H9 (cell line): ENCODE data around the gene IPPK. TPM values are rescaled to one million over a fixed set of nuclear protein-coding genes. Genes with fewer than 3 reads are reported as not detected.

Experiments used
- DNase-seq: peaks from one replicate; pipeline ENCODE4 v3.0.0-alpha.2; 2017
- H2AFZ ChIP-seq: one replicate; pipeline ENCODE4 v1.6.1; 2013; ENCODE audit warnings: mild to moderate bottlenecking, low read length, control low read depth, moderate library complexity
- H2AK5ac ChIP-seq: 2 replicates; pipeline ENCODE4 v1.6.1; 2013; ENCODE audit warnings: low read length, control low read depth, mixed read lengths; ENCODE audit not compliant: insufficient read length
- H2BK120ac ChIP-seq: one replicate; pipeline ENCODE4 v1.6.1; 2013; ENCODE audit warnings: low read depth, mild to moderate bottlenecking, low read length, control low read depth, inconsistent platforms; ENCODE audit not compliant: poor library complexity, severe bottlenecking
- H2BK12ac ChIP-seq: 2 replicates; pipeline ENCODE4 v1.6.1; 2013; ENCODE audit warnings: low read length, control low read depth, mixed read lengths, low read depth; ENCODE audit not compliant: insufficient read length
- H2BK15ac ChIP-seq: 2 replicates; pipeline ENCODE4 v1.6.1; 2013; ENCODE audit warnings: low read depth, low read length, control low read depth
- H2BK20ac ChIP-seq: one replicate; pipeline ENCODE4 v1.6.1; 2013; ENCODE audit warnings: low read depth, mild to moderate bottlenecking, low read length, control low read depth, inconsistent platforms; ENCODE audit not compliant: poor library complexity, severe bottlenecking
- H2BK5ac ChIP-seq: 2 replicates; pipeline ENCODE4 v1.6.1; 2013; ENCODE audit warnings: low read length, control low read depth, mixed read lengths; ENCODE audit not compliant: insufficient read length
- H3K14ac ChIP-seq: 2 replicates; pipeline ENCODE4 v1.6.1; 2013; ENCODE audit warnings: low read length, control low read depth; ENCODE audit not compliant: insufficient read depth
- H3K18ac ChIP-seq: 2 replicates; pipeline ENCODE4 v1.6.1; 2013; ENCODE audit warnings: low read depth, mild to moderate bottlenecking, mixed read lengths, low read length, control low read depth; ENCODE audit not compliant: insufficient read length
- H3K23ac ChIP-seq: 2 replicates; pipeline ENCODE4 v1.6.1; 2013; ENCODE audit warnings: low read length, control low read depth, mixed read lengths, low read depth; ENCODE audit not compliant: insufficient read length
- H3K23me2 ChIP-seq: 2 replicates; pipeline ENCODE4 v1.6.1; 2013; ENCODE audit warnings: low read depth, mild to moderate bottlenecking, mixed read lengths, low read length, control low read depth; ENCODE audit not compliant: insufficient read length, poor library complexity, severe bottlenecking
- H3K27ac ChIP-seq: 2 replicates; pipeline ENCODE4 v1.5.1; 2013; ENCODE audit warnings: low read length, control low read depth, mixed read lengths, low read depth; ENCODE audit not compliant: insufficient read length
- H3K27me3 ChIP-seq: 2 replicates; pipeline ENCODE4 v1.6.1; 2013; ENCODE audit warnings: low read length, control low read depth, inconsistent platforms; ENCODE audit not compliant: insufficient read depth
- H3K4ac ChIP-seq: 2 replicates; pipeline ENCODE4 v1.6.1; 2013; ENCODE audit warnings: low read depth, mild to moderate bottlenecking, control low read depth, inconsistent platforms, low read length, moderate library complexity
- H3K4me1 ChIP-seq: 2 replicates; pipeline ENCODE4 v1.6.1; 2013; ENCODE audit warnings: low read length, control low read depth, inconsistent platforms; ENCODE audit not compliant: insufficient read depth
- H3K4me2 ChIP-seq: 2 replicates; pipeline ENCODE4 v1.6.1; 2013; ENCODE audit warnings: low read length, control low read depth, mixed read lengths; ENCODE audit not compliant: insufficient read length, insufficient read depth
- H3K56ac ChIP-seq: 2 replicates; pipeline ENCODE4 v1.6.1; 2013; ENCODE audit warnings: low read depth, mild to moderate bottlenecking, mixed read lengths, low read length, control low read depth; ENCODE audit not compliant: insufficient read length
- H3K79me1 ChIP-seq: 2 replicates; pipeline ENCODE4 v1.6.1; 2013; ENCODE audit warnings: low read depth, mild to moderate bottlenecking, moderate library complexity, low read length, control low read depth, inconsistent platforms; ENCODE audit not compliant: insufficient read depth, poor library complexity, severe bottlenecking
- H3K79me2 ChIP-seq: 2 replicates; pipeline ENCODE4 v1.6.1; 2013; ENCODE audit warnings: low read length, control low read depth, inconsistent platforms; ENCODE audit not compliant: insufficient read depth
- H3K9ac ChIP-seq: 2 replicates; pipeline ENCODE4 v1.6.1; 2013; ENCODE audit warnings: low read length, control low read depth, mixed read lengths; ENCODE audit not compliant: insufficient read length; ENCODE audit errors: extremely low read depth
- H3K9me3 ChIP-seq: one replicate; pipeline ENCODE4 v1.6.1; 2013; ENCODE audit warnings: low read depth, low read length, inconsistent platforms; ENCODE audit not compliant: control insufficient read depth
- H3T11ph ChIP-seq: one replicate; pipeline ENCODE4 v1.6.1; 2013; ENCODE audit warnings: mild to moderate bottlenecking, low read length, control low read depth, inconsistent platforms
- H4K20me1 ChIP-seq: one replicate; pipeline ENCODE4 v1.6.1; 2013; ENCODE audit not compliant: control insufficient read depth, insufficient read length, insufficient read depth
- H4K5ac ChIP-seq: 2 replicates; pipeline ENCODE4 v1.6.1; 2013; ENCODE audit warnings: low read depth, mild to moderate bottlenecking, mixed read lengths, low read length, control low read depth; ENCODE audit not compliant: insufficient read length
- H4K8ac ChIP-seq: replicated peaks from 2 replicates; pipeline ENCODE4 v1.6.1; 2013; ENCODE audit warnings: low read length, control low read depth, mixed read lengths, low read depth; ENCODE audit not compliant: insufficient read length
- H4K91ac ChIP-seq: 2 replicates; pipeline ENCODE4 v1.6.1; 2013; ENCODE audit warnings: low read depth, mild to moderate bottlenecking, moderate library complexity, mixed read lengths, low read length, control low read depth; ENCODE audit not compliant: insufficient read length
- H3K27ac Mint-ChIP-seq, 3 experiments: 2 replicates in 2 of 3; 3 replicates in 1 of 3; pipeline ENCODE4 v1.8.0; 2020 to 2021; ENCODE audit warnings: mixed read lengths in 3 of 3, mild to moderate bottlenecking in 1 of 3, moderate library complexity in 1 of 3
- H3K27me3 Mint-ChIP-seq: 2 replicates; pipeline ENCODE4 v1.8.0; 2021; ENCODE audit warnings: low read depth, mild to moderate bottlenecking, moderate library complexity, mixed read lengths
- H3K36me3 Mint-ChIP-seq, 3 experiments: 2 replicates in 2 of 3; 3 replicates in 1 of 3; pipeline ENCODE4 v1.8.0; 2020 to 2021; ENCODE audit warnings: low read depth in 3 of 3, mixed read lengths in 3 of 3; ENCODE audit not compliant: insufficient read depth in 1 of 3
- H3K4me1 Mint-ChIP-seq, 2 experiments: 2 replicates each; pipeline ENCODE4 v1.8.0; 2020; ENCODE audit warnings: mixed read lengths in 2 of 2
- H3K4me3 Mint-ChIP-seq, 2 experiments: 2 replicates in 1 of 2; 3 replicates in 1 of 2; pipeline ENCODE4 v1.8.0; 2020 to 2021; ENCODE audit warnings: mild to moderate bottlenecking in 2 of 2, mixed read lengths in 2 of 2, moderate library complexity in 1 of 2
- H3K9me3 Mint-ChIP-seq, 2 experiments: 2 replicates in 1 of 2; 3 replicates in 1 of 2; pipeline ENCODE4 v1.8.0; 2020; ENCODE audit warnings: mild to moderate bottlenecking in 2 of 2, mixed read lengths in 2 of 2, moderate library complexity in 1 of 2
- CTCF ChIP-seq: fragments of 200-600 bp; sonication (generic); conservative IDR thresholded peaks from 3 replicates; pipeline ENCODE4 v1.8.0; 2021; ENCODE audit warnings: antibody characterized with exemption, mild to moderate bottlenecking
- WGBS: extraction: QIAGEN DNeasy Blood & Tissue Kit; methylation state at CpG from one replicate; pipeline ENCODE4 v1.1.7; 2013; ENCODE audit warnings: missing lambda C conversion rate, low lambda C conversion rate, mixed read lengths; ENCODE audit not compliant: insufficient read length; ENCODE audit errors: extremely low coverage; 5-methylcytosine and 5-hydroxymethylcytosine counted together
- total RNA-seq: library from RNA; stranded (reverse); gene quantifications from 2 replicates; pipeline ENCODE4 v1.2.1, GENCODE V29; 2021

IPPK gene
- total RNA-seq, 1 experiment from 2014 or later: 10.7 TPM

GRCh38 chr9:92592537-92592936 lies 77.4 kb downstream of the IPPK start:
- H2BK15ac ChIP-seq: no peak overlapping the region
- H3K23ac ChIP-seq: no peak overlapping the region
- no peaks in the 10 kb centered on the region for H3K79me2 ChIP-seq
- H3T11ph ChIP-seq: no peak overlapping the region
- no peaks in the 10 kb centered on the region for H3K9me3 Mint-ChIP-seq
- H2AFZ ChIP-seq: no peak overlapping the region
- no peaks in the 10 kb centered on the region for H4K20me1 ChIP-seq
- no peaks in the 10 kb centered on the region for H3K9me3 ChIP-seq
- no peak overlapping the region for H2BK12ac ChIP-seq
- H3K4ac ChIP-seq: no peak overlapping the region
- H3K27ac ChIP-seq: no peak overlapping the region
- H2BK120ac ChIP-seq: no peak overlapping the region
- no peak overlapping the region for H3K56ac ChIP-seq
- no peak overlapping the region for H3K27ac Mint-ChIP-seq
- H4K91ac ChIP-seq: no peak overlapping the region
- no peak overlapping the region for H4K8ac ChIP-seq
- H3K4me2 ChIP-seq: no peak overlapping the region
- no peak for DNase-seq
- H3K4me3 Mint-ChIP-seq: no peak overlapping the region
- H3K4me1 ChIP-seq: 0 out of 2 replicates have a peak, but pooled peaks cover 2% of the 10 kb centered on the region
- H2AK5ac ChIP-seq: no peak overlapping the region
- no CpG with 5 or more reads among the region's 1 CpG for WGBS
- H2BK5ac ChIP-seq: no peak overlapping the region
- no peak for TF ChIP-seq CTCF
- H4K5ac ChIP-seq: no peak overlapping the region
- H3K4me1 Mint-ChIP-seq: peaks cover 9 to 11% of the 10 kb centered on the region in 2 experiments
- no peaks in the 10 kb centered on the region for H3K79me1 ChIP-seq
- no peak overlapping the region for H3K9ac ChIP-seq
- H3K27me3 ChIP-seq: no peaks in the 10 kb centered on the region
- H3K36me3 Mint-ChIP-seq: no peaks in the 10 kb centered on the region
- no peaks in the 10 kb centered on the region for H3K27me3 Mint-ChIP-seq
- no peak overlapping the region for H3K14ac ChIP-seq
- H3K18ac ChIP-seq: no peak overlapping the region
- no peaks in the 10 kb centered on the region for H3K23me2 ChIP-seq
- H2BK20ac ChIP-seq: no peak overlapping the region
